Osteocyte (in vitro differentiated cells): Measurements from ENCODE around the gene XPO4. TPM values are rescaled to one million over a fixed set of nuclear protein-coding genes. Genes with fewer than 3 reads are reported as not detected.

ENCODE experiments used
- DNase-seq: peaks from one replicate; pipeline ENCODE4 v3.0.0; 2021; ENCODE audit warnings: mixed read lengths; ENCODE audit not compliant: unreplicated experiment; ENCODE audit errors: extremely low spot score
- H3K27ac Mint-ChIP-seq: one replicate; pipeline ENCODE4 v1.8.0; 2021; ENCODE audit warnings: mild to moderate bottlenecking, mixed read lengths; ENCODE audit not compliant: unreplicated experiment
- H3K27me3 Mint-ChIP-seq: one replicate; pipeline ENCODE4 v1.8.0; 2021; ENCODE audit warnings: mixed read lengths; ENCODE audit not compliant: unreplicated experiment
- H3K36me3 Mint-ChIP-seq: one replicate; pipeline ENCODE4 v1.8.0; 2021; ENCODE audit warnings: mixed read lengths; ENCODE audit not compliant: unreplicated experiment
- H3K4me1 Mint-ChIP-seq: one replicate; pipeline ENCODE4 v1.8.0; 2021; ENCODE audit warnings: mixed read lengths; ENCODE audit not compliant: unreplicated experiment
- H3K4me3 Mint-ChIP-seq: one replicate; pipeline ENCODE4 v1.8.0; 2021; ENCODE audit warnings: mild to moderate bottlenecking, moderate library complexity, mixed read lengths; ENCODE audit not compliant: unreplicated experiment
- H3K9me3 Mint-ChIP-seq: one replicate; pipeline ENCODE4 v1.8.0; 2021; ENCODE audit warnings: mixed read lengths; ENCODE audit not compliant: unreplicated experiment
- CTCF ChIP-seq: fragments of 200-600 bp; sonication (generic); IDR thresholded peaks from 2 replicates; pipeline ENCODE4 v1.5.0; 2021; ENCODE audit warnings: antibody characterized with exemption, mild to moderate bottlenecking, moderate library complexity
- total RNA-seq: library from RNA; stranded (reverse); gene quantifications from 2 replicates; pipeline ENCODE4 v1.2.1, GENCODE V29; 2021

The XPO4 gene
- total RNA-seq, 1 donor from 2014 or later = 13.9 TPM

DNA sequence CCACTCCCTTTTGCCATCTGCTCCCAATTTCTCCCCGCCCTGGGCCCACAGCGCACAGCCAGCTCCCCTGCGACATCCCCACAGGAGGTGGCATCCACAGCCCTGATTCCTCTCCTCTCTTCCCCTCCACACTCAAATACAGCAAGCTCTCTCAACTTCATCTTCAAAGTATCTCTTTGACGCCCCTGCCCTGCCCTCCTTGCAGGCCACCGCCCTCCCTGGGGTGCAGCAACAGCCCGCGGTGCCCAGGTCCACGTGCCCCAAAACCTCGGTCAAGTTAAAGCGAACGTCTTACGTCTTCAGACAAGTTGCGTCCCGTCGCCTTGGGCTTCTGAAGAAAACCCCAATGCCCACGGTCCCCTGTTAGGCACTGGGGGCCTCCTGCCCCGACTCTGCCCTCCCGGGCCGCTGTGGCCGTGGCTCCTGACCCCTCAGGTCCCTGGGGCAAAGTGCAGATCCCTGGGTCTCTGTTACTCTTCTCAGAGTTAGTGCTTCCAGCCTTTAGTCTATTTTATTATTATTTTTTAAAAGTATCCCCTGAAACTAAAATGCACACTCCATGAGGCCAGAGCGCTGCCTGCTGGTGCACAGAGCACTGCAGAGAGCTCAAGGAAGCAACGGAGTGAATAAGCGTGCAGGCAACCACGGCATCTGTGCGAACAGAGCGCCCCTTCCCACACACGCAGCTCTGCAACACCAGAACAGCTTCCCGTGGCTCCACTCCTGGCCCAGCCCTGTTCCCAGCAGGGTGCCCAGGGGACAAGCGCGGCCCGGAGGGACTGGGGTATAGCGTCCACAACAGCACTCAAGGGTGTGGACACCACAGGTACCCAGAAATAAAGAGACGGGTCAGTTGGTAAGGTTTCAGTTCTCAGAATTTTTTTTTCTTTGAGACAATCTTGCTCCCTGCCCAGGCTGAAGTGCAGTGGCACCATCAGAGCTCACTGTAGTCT lies 172.6 kb downstream of the XPO4 start:
- DNase-seq = peak; percentile 76
- peaks cover 3% of the 10 kb centered on the region for H3K4me1 Mint-ChIP-seq
- peaks cover 4% of the 10 kb centered on the region for H3K9me3 Mint-ChIP-seq
- no peaks in the 10 kb centered on the region for H3K27me3 Mint-ChIP-seq
- no peak for TF ChIP-seq CTCF
- no peak overlapping the region for H3K27ac Mint-ChIP-seq
- H3K36me3 Mint-ChIP-seq = peaks cover 7% of the 10 kb centered on the region
- no peak overlapping the region for H3K4me3 Mint-ChIP-seq

DNA sequence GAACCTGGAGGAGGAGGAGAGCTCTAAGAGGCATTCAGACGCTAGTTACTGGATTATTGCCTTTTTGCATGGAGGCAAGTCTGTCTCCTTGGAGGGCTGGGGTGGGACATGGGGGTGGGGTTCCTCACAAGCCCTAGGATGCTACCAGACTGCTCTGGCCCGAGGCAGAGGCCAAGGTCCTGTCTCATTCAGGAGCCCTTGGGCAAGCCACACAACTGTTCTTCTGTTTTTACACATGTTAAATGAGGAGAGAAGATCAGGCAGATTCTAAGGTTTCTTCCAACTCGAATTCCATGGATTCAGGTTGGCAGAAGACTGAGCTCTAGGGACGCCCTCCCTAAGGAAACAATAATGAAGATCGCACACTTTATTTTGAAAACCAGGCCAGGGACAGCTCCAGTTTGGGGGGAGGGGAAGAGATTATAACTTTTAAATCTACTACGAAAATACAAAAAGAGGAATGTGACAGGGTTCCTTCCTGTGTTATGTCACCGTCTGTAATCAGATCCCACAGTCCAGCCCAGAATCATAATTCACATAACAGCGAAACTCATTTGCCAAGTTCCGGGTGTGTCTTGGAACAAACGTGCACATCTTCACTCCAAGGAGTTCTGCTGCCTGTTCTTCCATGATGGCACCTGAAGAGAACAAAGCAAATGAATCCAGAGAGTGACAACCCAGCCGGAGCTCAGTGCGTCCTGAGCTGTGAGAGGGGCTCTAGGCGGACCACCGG lies 173.8 kb downstream of the XPO4 start:
- no peak for TF ChIP-seq CTCF
- DNase-seq = peak; percentile 64
- peaks cover 4% of the 10 kb centered on the region for H3K9me3 Mint-ChIP-seq
- H3K27ac Mint-ChIP-seq = no peak overlapping the region
- H3K4me3 Mint-ChIP-seq = no peak overlapping the region
- no peaks in the 10 kb centered on the region for H3K27me3 Mint-ChIP-seq
- peaks cover 3% of the 10 kb centered on the region for H3K4me1 Mint-ChIP-seq
- peaks cover 7% of the 10 kb centered on the region for H3K36me3 Mint-ChIP-seq

DNA sequence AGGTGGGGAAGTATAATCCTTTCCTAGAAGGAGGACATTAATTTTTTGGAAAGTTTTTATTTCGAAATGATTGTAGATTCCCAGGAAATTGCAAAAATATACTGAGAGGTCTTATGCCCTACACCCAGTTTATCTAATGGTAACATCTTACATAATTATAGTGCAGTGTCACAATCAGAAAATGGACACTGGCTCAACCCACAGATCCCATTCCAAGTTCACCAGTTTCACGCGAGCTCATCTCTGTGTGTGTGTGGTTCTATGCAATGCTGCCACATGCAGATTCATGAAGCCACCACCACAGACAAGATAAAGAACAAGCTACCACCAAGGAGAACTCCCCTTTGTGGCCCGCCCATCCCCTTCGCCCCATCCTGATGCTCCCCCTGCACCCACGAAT lies 174.7 kb downstream of the XPO4 start:
- DNase-seq = no peak
- no peak overlapping the region for H3K27ac Mint-ChIP-seq
- H3K36me3 Mint-ChIP-seq = peaks cover 7% of the 10 kb centered on the region
- TF ChIP-seq CTCF = no peak
- H3K4me1 Mint-ChIP-seq = peaks cover 3% of the 10 kb centered on the region
- peaks cover 4% of the 10 kb centered on the region for H3K9me3 Mint-ChIP-seq
- no peaks in the 10 kb centered on the region for H3K27me3 Mint-ChIP-seq
- no peak overlapping the region for H3K4me3 Mint-ChIP-seq

Other genes starting within 250 kb of the XPO4 start
- gene IL17D, start 199.0 kb downstream of the XPO4 start, total RNA-seq = 8.6 and 10.7 TPM in 2 replicates
- gene EEF1AKMT1, start 128.8 kb downstream of the XPO4 start, total RNA-seq = 8.8 and 10.8 TPM in 2 replicates
- 48.9 and 58.3 TPM in 2 replicates for gene LATS2, start 158.8 kb upstream of the XPO4 start, total RNA-seq
- 194 and 219 TPM in 2 replicates for gene SAP18, start 237.4 kb upstream of the XPO4 start, total RNA-seq